Measurements from ENCODE around the gene AFAP1.

The AFAP1 gene

GRCh38 chr4:7756561-7757355, 182.9 kb downstream of the AFAP1 start:
- DNase-seq (ENCODE audit: low read depth) = peak; percentile 16
- TF ChIP-seq CTCF (IDR thresholded peaks at IDR 0.05; ENCODE audit: insufficient read depth, low read depth, low read length, missing control alignments) = no peak
- H3K4me3 ChIP-seq (ENCODE audit: low read depth, low read length) = no peak overlapping the region

GRCh38 chr4:7756071-7756470, 183.6 kb downstream of the AFAP1 start:
- no peak for TF ChIP-seq CTCF (IDR thresholded peaks at IDR 0.05; ENCODE audit: insufficient read depth, low read depth, low read length, missing control alignments)
- DNase-seq (ENCODE audit: low read depth) = no peak
- H3K4me3 ChIP-seq (ENCODE audit: low read depth, low read length) = no peak overlapping the region

- no peak overlapping the region for H3K4me3 ChIP-seq (ENCODE audit: low read depth, low read length)
- TF ChIP-seq CTCF (IDR thresholded peaks at IDR 0.05; ENCODE audit: insufficient read depth, low read depth, low read length, missing control alignments) = no peak
- no peak for DNase-seq (ENCODE audit: low read depth)
These were observed 184.1 kb downstream of the AFAP1 start for GRCh38 chr4:7755561-7755960.

GRCh38 chr4:7754565-7755262, 184.9 kb downstream of the AFAP1 start:
- no peak for DNase-seq (ENCODE audit: low read depth)
- H3K4me3 ChIP-seq (ENCODE audit: low read depth, low read length) = no peak overlapping the region; the same call in 1 of the 2 replicates
- no peak for TF ChIP-seq CTCF (IDR thresholded peaks at IDR 0.05; ENCODE audit: insufficient read depth, low read depth, low read length, missing control alignments)

- no peak overlapping the region for H3K4me3 ChIP-seq (ENCODE audit: low read depth, low read length)
- no peak for TF ChIP-seq CTCF (IDR thresholded peaks at IDR 0.05; ENCODE audit: insufficient read depth, low read depth, low read length, missing control alignments)
- no peak for DNase-seq (ENCODE audit: low read depth)
These were observed 185.7 kb downstream of the AFAP1 start for GRCh38 chr4:7753931-7754465.

GRCh38 chr4:7753271-7753670, 186.4 kb downstream of the AFAP1 start:
- TF ChIP-seq CTCF (IDR thresholded peaks at IDR 0.05; ENCODE audit: insufficient read depth, low read depth, low read length, missing control alignments) = no peak

More at GRCh38 chr4:7753271-7753670, 186.4 kb downstream of the AFAP1 start:
- no peak for DNase-seq (ENCODE audit: low read depth)
- H3K4me3 ChIP-seq (ENCODE audit: low read depth, low read length) = no peak overlapping the region
